Measurements from ENCODE around the gene DEUP1.

Gene DEUP1

DNA sequence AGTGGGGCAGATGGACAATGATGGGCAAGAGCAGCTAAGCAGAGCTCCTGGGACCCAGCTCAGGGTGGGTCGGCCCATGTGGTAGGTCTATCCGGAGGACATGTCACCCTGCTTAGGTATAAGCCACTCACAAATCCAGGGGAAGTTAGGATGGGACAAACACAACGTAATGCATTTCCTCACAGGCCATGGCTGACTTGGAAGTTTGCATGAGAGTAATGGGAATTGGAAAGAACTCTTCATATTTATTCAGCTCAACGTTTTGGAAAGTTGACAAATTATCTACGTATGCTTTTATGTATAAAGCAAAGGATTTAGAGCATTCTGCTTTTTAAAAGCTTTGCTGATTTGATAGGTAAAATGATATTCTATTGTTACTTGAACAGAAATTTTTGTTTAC, 137.7 kb downstream of the DEUP1 start:
- Histone ChIP-seq H3K36me3 (ENCODE audit: insufficient read depth, low read length) (no peaks in the 10 kb centered on the region), H3F3A (ENCODE audit: insufficient read depth, low read length) (no peaks in the 10 kb centered on the region), H2AFZ (ENCODE audit: low read length) (no peak overlapping the region), H3K9ac (ENCODE audit: low read length) (no peak overlapping the region), H3K4me1 (ENCODE audit: insufficient read depth, low read length, severe bottlenecking) (no peaks in the 10 kb centered on the region), H3K9me3 (ENCODE audit: low read length) (no peaks in the 10 kb centered on the region), H3K4me2 (ENCODE audit: low read length) (no peak overlapping the region), H3K79me2 (ENCODE audit: insufficient read depth, low read length) (no peaks in the 10 kb centered on the region), H4K20me1 (ENCODE audit: insufficient read depth, low read length) (no peaks in the 10 kb centered on the region), H3K9me2 (ENCODE audit: low read depth, low read length) (no peaks in the 10 kb centered on the region), H3K27me3 (ENCODE audit: insufficient read depth, low read length) (no peaks in the 10 kb centered on the region), H3K27ac (ENCODE audit: low read depth, low read length, poor library complexity, severe bottlenecking) (no peak overlapping the region), H3K4me3 (ENCODE audit: low read depth, low read length, poor library complexity, severe bottlenecking) (no peak overlapping the region)
- TF ChIP-seq EZH2 (IDR thresholded peaks at IDR 0.05; ENCODE audit: borderline replicate concordance, low read length): no peak
- TF ChIP-seq, protein P1, sequence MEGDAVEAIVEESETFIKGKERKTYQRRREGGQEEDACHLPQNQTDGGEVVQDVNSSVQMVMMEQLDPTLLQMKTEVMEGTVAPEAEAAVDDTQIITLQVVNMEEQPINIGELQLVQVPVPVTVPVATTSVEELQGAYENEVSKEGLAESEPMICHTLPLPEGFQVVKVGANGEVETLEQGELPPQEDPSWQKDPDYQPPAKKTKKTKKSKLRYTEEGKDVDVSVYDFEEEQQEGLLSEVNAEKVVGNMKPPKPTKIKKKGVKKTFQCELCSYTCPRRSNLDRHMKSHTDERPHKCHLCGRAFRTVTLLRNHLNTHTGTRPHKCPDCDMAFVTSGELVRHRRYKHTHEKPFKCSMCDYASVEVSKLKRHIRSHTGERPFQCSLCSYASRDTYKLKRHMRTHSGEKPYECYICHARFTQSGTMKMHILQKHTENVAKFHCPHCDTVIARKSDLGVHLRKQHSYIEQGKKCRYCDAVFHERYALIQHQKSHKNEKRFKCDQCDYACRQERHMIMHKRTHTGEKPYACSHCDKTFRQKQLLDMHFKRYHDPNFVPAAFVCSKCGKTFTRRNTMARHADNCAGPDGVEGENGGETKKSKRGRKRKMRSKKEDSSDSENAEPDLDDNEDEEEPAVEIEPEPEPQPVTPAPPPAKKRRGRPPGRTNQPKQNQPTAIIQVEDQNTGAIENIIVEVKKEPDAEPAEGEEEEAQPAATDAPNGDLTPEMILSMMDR (IDR thresholded peaks at IDR 0.05; ENCODE audit: low read length): no peak

DNA sequence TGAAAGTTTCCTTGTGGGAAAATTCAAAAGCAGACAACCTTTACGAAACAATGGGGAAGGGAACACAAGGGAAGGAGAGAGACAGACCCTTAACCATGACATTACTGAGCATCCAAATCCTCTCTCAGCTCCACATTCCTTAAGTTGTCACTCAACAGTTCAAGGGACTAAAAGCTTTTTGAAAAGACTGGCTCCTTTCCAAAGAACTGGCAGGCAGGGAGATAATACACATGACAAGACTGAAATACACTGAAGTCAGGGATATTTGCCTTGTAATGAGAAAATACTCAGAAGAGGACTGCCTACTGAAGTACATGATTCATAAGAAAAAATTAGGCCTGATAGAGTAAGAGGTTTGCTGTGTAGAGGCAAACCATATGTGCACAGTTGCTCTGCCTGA, 143.6 kb downstream of the DEUP1 start:
- no peaks in the 10 kb centered on the region for H3F3A ChIP-seq (ENCODE audit: insufficient read depth, low read length)
- no peaks in the 10 kb centered on the region for H3K9me3 ChIP-seq (ENCODE audit: low read length)
- H2AFZ ChIP-seq (ENCODE audit: low read length): no peak overlapping the region
- H3K36me3 ChIP-seq (ENCODE audit: insufficient read depth, low read length): no peaks in the 10 kb centered on the region
- H3K4me3 ChIP-seq (ENCODE audit: low read depth, low read length, poor library complexity, severe bottlenecking): no peak overlapping the region
- no peaks in the 10 kb centered on the region for H3K9me2 ChIP-seq (ENCODE audit: low read depth, low read length)
- no peak overlapping the region for H3K4me2 ChIP-seq (ENCODE audit: low read length)
- no peaks in the 10 kb centered on the region for H3K27me3 ChIP-seq (ENCODE audit: insufficient read depth, low read length)
- no peak overlapping the region for H3K9ac ChIP-seq (ENCODE audit: low read length)
- TF ChIP-seq, protein P1 (IDR thresholded peaks at IDR 0.05; ENCODE audit: low read length): no peak
- TF ChIP-seq EZH2 (IDR thresholded peaks at IDR 0.05; ENCODE audit: borderline replicate concordance, low read length): no peak
- no peak overlapping the region for H3K27ac ChIP-seq (ENCODE audit: low read depth, low read length, poor library complexity, severe bottlenecking)
- no peaks in the 10 kb centered on the region for H3K79me2 ChIP-seq (ENCODE audit: insufficient read depth, low read length)
- no peaks in the 10 kb centered on the region for H3K4me1 ChIP-seq (ENCODE audit: insufficient read depth, low read length, severe bottlenecking)
- no peaks in the 10 kb centered on the region for H4K20me1 ChIP-seq (ENCODE audit: insufficient read depth, low read length)

DNA sequence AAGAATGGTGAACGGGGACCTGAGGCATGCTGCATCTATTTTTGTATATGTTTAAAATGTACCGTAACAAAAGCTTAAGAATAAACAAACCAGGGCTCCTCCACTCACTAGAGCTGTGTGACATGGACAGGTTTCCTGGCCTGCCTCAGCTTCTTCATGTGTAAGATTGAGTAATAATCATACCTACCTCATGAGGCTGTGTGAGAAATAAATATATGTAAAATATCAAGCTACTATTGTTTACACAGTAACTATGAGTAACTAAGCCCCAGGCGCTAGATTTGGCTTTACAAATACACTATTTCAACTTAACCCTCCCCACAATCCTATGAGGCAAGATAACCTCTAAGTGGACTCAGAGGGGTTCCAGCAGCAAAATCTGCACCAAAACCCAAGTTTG, 146.3 kb downstream of the DEUP1 start:
- Histone ChIP-seq H3K4me3 (ENCODE audit: low read depth, low read length, poor library complexity, severe bottlenecking) (no peak overlapping the region), H3K27me3 (ENCODE audit: insufficient read depth, low read length) (no peaks in the 10 kb centered on the region), H3K9me3 (ENCODE audit: low read length) (no peaks in the 10 kb centered on the region), H3K4me2 (ENCODE audit: low read length) (no peak overlapping the region), H3K4me1 (ENCODE audit: insufficient read depth, low read length, severe bottlenecking) (no peaks in the 10 kb centered on the region), H3K9me2 (ENCODE audit: low read depth, low read length) (no peaks in the 10 kb centered on the region), H3K27ac (ENCODE audit: low read depth, low read length, poor library complexity, severe bottlenecking) (no peak overlapping the region), H3K9ac (ENCODE audit: low read length) (no peak overlapping the region), H3F3A (ENCODE audit: insufficient read depth, low read length) (no peaks in the 10 kb centered on the region), H4K20me1 (ENCODE audit: insufficient read depth, low read length) (no peaks in the 10 kb centered on the region), H3K36me3 (ENCODE audit: insufficient read depth, low read length) (no peaks in the 10 kb centered on the region), H3K79me2 (ENCODE audit: insufficient read depth, low read length) (no peaks in the 10 kb centered on the region), H2AFZ (ENCODE audit: low read length) (no peak overlapping the region)
- TF ChIP-seq, protein P1 (IDR thresholded peaks at IDR 0.05; ENCODE audit: low read length): no peak
- no peak for TF ChIP-seq EZH2 (IDR thresholded peaks at IDR 0.05; ENCODE audit: borderline replicate concordance, low read length)
